Middle frontal gyrus (tissue), 1 donor: ENCODE data around the gene PSTPIP1.

ENCODE experiments used
- DNase-seq: peaks from one replicate; pipeline ENCODE4 v3.0.0-alpha.2; 2015; ENCODE audit warnings: low spot score; ENCODE audit errors: extremely low spot score

Gene PSTPIP1

DNA sequence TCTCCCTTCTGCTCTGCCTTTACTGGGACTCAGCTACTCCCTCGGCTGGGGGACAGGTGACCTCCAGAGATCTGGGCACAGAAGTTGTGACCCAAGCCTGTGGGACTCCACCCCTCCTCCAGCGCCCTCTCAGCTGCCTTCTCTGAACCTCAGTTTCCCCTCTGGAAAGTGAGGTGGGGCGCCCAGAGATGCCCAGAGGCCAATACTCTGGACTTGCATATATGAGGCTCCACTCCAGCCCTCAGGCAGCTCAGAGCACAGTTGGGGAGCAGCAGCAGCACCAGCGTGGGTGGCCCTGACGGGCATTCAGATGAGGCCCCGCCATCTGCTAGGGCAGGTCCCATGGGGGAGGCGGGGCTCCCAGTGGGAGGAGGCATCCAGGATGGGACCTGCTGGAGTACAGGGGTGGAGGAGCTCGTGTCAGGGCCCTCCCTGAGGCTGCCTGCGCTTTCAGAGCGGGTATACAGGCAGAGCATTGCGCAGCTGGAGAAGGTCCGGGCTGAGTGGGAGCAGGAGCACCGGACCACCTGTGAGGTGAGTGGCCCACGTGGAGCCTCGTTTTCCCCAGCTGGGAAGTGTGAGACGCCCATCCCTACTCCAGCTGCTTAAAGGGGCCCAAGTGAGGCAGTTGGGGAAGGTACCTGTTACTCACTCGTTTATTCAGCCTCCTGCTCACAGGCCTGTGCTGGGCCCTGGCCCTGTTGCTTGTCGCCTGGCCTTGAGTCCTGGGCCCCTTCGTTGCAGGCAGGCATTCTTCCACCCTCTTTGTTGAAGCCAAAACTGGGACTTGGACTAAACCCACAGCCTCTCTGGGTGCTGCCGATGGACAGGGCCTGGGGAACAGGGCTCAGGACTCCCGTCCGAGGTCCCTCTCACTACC, 35.4 kb downstream of the PSTPIP1 start:
- DNase-seq, result no peak

DNA sequence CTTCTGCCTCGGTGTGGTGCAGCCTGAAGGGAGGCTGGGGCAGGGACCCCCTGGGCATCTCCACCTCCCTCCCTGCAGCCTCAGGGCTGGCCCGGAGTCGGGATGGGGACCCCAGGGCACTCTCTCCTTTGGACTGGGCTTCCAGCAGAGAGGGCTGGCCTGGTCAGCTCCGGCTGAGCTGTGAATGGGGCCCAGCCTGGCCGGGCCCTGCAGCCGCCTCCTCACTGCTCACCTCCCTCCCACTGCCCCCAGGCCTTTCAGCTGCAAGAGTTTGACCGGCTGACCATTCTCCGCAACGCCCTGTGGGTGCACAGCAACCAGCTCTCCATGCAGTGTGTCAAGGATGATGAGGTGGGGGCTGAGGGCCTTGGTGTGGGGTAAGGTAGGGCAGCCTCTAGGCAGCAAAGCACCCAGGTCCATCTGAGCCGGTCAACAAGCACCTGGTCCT, 36.0 kb downstream of the PSTPIP1 start:
- no peak for DNase-seq

DNA sequence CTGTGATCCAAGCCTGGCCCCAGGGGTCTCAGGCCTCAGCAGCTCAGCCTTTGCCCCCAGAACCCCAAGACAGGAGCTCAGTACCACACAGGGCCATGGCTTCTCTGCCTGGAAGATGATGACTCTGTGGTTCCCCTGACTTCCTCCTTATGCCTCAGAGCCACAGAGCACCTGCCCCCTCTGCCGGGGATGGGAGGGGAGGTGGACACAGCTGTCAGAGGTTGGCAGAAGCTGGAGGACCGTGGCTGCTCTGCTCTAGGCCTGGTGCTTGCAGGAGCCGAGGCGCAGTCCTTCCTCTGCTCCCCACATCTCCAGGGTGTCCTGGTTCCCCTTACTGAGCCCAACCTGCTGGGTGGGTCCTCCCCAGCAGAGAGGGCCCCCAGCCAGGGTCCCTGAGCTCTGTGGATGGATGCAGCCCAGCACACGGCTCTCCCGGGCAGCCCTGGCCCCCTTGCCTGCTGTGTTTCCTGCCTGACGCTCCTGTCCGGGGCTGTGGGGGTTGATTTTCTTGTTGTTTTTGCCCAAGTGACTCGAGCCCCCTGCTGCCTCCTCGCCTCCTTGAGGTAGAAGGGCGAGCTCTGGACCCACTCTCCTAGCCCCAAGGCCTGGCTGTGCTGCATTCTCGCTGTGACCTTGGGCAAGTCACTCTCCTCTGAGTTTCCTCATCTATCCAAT, 36.6 kb downstream of the PSTPIP1 start:
- no peak for DNase-seq

DNA sequence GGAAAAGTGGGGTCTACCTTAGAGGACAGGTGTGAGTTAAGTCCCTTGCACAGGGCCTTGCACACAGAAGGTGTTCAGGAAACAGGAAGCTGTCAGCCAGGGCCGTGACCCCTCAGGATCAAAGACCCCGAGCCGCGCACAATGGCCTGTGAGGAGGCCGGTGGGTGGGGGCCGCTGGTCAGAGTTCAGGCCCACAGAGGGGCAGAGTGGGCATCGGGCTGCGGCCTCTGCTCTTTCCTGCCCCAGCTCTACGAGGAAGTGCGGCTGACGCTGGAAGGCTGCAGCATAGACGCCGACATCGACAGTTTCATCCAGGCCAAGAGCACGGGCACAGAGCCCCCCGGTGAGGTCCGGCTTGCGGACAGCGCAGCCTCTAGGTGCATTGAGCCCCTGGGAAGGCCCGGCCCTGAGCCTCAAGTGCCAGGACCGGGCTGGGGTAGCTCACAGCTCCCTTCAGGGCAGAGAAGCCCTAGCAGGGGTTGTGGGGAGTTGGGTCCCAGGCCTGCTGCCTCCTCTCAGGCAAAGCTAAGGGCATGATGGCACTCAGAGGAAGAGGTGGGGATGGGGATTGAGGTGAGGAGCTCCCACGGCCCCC, 37.2 kb downstream of the PSTPIP1 start:
- no peak for DNase-seq

DNA sequence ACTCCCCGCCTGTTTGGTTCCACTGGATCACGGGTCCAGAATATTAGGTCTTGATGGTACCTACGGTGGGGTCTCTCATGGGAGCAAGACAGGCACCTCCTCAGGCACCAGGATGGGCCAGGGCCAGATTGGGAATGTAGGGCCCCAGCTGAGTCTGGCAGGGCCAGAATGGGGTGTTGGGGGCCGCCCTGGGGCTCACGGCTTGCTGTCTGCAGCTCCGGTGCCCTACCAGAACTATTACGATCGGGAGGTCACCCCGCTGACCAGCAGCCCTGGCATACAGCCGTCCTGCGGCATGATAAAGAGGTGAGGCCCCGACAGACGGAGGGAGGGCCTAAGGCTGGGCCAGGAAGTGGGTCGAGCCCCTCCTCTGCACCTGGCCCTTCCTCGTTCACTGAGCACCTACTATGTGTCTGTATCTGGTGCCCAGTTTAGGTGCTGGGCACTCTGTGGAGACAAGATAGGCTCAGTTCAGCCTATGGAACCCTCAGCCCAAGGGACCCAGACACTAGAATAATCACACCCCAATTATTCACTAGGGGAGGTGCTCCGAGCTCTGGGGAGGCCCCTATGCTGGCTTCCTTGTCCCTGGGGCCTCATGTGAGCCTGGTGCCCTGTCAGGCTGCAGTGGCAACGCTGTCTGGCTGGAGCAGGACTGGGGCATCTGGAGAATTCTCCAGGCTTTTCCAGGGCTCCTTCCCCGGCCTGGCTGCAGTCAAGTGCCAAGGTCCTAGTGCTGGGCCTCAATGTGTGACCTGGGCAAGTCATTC, 37.9 kb downstream of the PSTPIP1 start:
- no peak for DNase-seq

DNA sequence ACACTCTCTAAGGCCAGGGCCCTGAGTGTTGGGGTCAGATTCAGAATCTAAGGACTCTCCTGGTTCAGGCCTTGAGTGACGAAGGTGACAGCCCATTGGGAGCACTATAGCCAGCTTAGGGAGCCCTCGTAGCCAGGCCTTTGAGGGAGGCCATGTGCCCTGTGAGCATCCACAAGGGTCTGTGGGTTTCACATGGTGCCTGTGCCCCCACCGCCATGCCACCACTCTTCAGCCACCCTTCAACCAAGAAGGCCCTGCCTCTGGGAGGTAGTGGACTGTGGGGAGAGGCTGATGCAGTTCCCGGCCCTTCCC, 38.4 kb downstream of the PSTPIP1 start:
- DNase-seq, result no peak

DNA sequence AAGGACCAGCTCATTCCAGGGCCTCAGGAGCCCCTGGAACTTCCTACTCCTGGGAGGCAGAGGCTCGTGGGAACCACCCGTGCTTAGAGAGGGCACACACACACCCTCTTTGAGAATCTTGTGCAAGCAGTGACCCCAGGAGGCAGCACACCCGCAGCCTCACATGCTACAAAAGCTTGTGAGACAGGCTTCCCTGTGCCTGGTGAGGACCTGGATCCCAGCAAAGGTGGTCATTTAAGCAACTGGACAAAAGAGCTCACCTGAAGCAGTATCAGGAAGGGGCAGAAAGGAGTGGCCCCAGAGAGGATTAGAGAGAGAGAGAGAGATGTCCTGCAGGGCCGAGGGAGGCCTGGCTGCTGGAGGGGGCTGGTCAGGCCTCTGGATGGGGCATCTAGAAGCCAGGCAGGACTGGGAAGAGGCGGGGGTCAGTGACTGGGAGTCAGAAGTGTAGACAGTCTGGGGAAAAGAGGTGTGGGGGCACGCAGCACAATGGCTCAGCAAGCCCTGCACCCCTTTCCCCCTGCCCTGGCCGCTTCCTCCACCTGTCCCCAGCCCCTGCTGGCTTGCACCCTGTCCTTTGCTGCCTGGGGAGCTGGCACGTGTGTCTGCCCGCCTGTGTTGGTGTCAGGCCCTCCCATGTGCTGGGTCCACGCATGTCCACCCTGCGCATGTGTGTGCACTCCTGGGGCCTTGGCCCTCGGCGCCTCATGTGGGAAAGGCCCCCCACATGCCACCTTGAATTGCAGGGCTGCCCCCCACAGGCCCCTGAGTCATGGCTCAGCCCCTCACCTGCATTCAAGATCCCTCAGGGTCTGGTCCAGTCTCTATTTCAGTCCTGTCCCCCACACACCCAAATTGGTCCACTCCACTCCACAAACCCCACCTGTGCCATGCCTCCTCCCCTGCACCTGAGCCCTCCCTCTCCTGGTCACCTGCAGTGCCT, 39.1 kb downstream of the PSTPIP1 start:
- no peak for DNase-seq

DNA sequence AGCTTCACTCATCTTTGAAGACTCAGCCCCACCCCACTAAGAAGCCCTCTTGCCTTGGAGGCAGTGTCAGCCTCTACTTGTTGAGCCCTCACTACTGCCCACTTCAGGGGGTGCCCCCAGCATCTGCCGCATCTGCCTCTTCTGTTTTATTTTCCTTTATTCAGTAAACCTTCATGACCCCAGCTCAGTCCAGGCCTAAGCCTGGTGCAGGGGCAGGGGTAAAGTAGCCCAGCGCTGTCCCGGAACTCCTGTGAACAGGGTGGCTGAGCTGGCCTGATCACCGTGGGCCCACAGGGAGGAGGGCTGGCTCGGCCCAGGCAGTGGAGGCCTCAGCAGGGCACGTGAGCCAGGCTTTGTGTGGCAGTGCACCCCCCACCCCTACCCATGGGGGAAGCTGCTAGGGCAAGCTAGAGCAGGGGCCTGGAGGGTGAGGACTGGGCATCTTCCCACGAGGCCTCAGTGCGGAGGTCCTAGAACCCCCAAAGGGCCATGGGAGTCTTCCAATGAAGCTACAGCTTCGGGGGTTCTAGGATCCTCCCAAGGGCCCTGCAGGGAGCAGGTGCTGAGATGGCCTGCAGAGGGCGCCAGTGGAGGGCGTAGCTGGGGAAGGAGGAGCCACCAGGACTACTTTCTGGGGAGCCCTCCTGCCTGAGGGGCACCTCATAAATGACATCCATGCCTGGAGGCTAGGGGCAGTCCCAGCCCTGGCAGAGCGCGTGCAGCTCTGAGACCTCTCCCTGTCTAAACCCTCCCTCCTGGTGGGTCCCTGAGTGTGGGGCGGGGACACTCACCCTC, 40.0 kb downstream of the PSTPIP1 start:
- no peak for DNase-seq

DNA sequence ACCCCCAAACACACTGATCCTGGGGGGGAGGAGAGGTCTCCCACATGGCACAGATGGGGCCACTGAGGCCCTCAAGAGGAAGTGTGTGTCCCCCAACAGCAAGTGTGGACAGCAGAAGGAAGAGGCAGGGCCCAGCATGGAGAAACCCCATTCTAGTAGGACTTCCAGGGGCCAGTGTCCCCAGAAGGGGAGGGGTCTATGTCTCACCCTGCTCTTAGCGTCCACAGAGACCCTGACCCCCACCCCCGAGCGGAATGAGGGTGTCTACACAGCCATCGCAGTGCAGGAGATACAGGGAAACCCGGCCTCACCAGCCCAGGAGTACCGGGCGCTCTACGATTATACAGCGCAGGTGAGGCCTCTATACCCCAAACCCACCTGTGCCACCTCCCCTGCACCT, 40.7 kb downstream of the PSTPIP1 start:
- no peak for DNase-seq

DNA sequence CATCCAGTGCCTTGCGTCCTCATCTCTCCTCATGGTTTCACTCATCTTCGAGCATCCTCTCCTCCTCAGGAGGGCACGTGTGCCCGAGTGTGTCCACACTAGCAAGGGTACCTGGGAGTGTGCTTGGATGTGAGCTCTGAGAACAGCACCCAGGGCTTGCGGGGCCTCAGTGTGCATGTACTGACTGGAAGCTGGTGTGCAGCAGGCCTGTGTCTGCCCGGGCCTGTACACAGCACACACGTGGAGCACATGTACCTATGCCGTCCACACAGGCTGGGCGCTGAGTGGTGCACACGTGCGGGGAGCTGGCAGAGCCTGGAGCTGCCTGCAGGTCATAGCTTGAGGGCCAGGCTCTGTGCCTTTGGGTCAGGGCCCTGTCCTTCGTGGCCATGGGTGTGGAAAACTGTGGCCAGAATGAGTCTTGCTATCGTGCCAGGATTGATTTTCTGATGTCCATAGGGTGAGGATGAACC, 41.1 kb downstream of the PSTPIP1 start:
- no peak for DNase-seq

DNA sequence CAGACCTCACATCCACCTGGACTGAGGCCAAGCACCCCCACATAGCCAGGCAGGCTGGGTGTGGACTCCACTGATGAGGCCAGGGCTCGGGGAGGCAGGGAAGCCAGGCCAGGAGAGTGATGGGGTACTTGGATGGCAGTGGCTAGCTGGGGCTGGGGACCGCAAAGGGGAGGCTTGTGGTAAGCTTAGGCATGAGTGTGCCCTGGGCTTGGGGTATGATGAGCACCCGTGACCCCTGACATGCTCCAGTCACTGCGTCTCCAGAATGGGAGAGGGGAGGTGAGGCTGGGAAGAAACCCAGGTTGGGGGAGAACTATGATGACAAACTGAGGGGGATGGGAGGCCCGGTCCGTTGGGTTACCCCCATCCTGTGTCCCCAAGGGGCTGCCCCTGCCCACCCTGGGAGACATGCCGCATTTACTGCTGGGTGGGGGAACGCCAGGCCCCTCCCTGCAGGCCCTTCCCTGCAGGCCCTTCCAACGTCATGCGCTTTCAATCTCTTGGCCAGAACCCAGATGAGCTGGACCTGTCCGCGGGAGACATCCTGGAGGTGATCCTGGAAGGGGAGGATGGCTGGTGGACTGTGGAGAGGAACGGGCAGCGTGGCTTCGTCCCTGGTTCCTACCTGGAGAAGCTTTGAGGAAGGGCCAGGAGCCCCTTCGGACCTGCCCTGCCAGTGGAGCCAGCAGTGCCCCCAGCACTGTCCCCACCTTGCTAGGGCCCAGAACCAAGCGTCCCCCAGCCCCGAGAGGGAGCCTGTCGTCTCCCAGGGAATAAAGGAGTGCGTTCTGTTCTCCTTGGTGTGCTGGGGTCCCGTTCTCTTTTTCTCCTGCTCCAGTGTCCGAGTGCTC, 41.8 kb downstream of the PSTPIP1 start:
- DNase-seq, result no peak

DNA sequence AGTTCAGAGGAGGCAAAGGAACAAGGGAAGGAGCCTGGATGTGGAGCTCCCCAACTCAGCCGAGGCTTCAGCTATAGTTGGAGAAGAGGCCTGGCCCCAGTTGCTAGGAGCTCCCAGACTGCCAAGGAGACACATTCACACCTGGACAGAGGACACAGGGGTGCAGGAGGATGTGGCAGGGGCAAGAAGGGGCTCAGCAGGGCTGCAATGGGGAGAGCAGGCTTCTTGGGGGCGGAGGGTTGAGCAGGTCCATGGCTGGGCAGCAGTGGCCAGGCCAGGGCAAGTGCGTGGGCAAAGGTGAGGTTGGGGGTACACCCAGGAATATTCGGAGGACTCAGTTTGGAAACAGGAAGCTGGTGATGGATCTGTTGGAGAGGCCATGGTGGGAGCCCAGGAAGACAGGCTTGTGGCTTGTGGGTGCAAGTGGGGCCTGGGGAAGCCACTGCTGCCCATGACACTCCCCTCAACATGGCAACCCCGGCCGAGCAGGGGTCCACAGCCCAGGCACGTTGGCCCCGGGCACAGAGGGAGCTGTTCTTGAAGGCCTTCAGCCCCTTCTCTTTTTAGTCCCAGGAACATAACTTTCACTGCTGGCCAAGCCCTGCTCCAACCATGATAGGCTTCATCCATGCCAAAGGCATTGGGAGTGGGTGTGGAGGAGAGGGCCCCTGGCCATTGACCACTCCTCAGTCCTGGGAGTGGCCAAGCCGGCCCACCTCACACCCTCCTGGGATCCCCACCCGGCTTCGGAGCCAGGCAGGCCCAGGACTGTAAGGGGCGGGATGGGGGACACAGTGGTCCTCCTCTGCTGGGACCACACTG, 42.7 kb downstream of the PSTPIP1 start:
- DNase-seq, result no peak

DNA sequence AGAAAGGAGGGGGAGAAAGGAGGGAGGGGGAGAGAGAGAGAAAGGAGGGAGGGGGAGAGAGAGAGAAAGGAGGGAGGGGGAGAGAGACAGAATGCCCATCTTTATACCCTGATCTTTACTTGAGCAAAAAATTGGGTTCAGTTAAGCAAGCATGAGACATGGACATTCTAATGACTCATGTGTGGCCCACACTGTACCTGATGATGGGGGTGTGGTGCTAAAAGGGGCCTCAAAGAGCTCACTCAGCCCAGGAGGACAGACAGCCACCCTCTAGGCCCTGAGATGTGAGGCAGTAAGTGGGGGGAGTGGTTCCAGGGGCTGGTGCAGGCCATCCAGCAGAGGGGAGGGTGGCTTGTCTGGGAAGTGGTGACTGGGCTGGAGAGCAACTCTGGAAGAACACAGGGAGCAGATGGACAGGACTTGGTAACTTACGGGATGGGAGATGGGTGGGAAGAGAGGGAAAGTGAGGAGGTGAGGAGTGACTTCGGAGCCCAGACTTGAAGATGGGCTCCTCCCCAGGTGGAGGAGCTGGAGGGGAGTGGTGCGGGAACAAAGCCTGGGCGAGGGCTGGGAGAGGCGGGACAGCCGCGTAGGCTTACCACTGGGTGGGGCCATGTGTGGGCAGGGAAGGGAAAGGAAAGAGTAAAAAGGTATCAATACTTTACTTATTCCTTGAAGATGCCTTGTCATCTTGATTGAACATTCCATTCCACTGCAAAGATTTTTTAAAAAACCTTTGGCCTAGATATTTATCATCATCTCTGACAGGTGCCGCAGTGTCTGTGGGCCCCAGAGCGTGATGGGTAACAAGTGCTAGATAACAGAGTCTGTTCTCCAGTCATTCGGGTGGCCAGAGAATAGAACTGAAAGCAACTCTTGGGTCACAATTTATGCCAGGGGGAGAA, 43.6 kb downstream of the PSTPIP1 start:
- DNase-seq, result no peak

DNA sequence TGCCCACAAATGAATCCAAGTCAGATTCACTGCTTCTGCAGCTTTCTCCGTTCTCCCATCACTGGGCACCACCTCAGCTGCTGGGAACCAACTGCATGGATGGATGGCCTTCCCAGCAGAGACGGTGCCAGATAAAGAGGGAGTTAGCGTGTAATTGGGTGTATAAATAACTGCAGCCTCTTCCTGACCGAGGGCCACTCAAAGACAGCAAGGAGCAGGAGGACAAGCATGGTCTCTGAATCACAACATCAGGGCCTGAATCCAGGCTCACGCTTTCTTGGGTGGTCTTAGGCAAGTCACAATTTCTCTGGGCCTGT, 44.2 kb downstream of the PSTPIP1 start:
- DNase-seq, result no peak

DNA sequence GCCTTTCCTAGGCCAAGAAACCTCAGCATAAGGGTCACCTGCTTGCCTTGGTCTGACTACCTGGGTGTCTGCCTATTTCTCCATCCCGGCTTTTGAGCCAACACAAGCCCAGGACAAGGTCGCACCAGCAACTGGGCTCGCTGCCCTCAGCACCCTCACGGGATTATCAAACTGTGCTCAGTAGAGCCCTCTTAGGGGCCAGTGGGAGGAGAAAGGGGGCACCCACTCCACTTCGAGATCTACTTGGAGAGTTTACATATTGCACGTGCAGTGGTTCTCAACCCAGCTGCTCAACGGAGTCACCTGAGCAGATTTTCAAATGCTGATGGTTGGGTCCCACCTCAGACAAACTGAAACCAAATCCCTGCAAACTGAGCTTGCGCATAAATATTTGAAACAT, 44.9 kb downstream of the PSTPIP1 start:
- DNase-seq, result no peak

DNA sequence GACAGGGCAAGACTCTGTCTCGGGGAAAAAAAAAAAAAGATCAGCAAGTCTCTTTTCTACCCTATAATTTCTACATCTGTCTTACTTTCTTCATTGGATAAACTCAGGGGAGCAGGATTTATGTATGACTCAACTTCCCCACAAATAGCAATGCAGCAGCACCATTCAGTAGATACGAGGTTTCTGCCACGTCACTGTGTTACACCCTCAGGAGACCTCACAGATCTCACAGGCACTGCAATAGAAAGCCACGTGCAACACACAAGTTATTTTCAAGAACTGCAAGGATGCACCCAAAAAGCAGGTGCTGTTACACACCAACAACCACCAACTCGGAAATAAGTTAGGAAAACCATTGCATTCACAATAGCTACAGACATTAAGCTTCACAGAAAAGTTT, 45.7 kb downstream of the PSTPIP1 start:
- DNase-seq, result no peak
